AG04450 (cell line): ENCODE measurements around the gene CPPED1. TPM values are rescaled to one million over a fixed set of nuclear protein-coding genes. Genes with fewer than 3 reads are reported as not detected.

Experiments
- CTCF ChIA-PET: fragments of 300-600, 350-600 bp; formaldehyde crosslinking; extraction: SDS; loops from one replicate; lab custom pipeline; 2022; ENCODE audit warnings: antibody characterized with exemption, inconsistent platforms; lab: Charles Lee
- POLR2A ChIA-PET: fragments of 350-600 bp; formaldehyde crosslinking; extraction: SDS; loops from one replicate; lab custom pipeline; 2021; ENCODE audit warnings: antibody characterized with exemption, inconsistent platforms; lab: Yijun Ruan, JAX
- DNase-seq: peaks from one replicate; pipeline ENCODE4 v3.0.0-alpha.2; 2011; ENCODE audit warnings: low read depth, low spot score
- H3K27ac ChIP-seq: one replicate; pipeline ENCODE4 v1.5.1; 2012; ENCODE audit warnings: low read depth, low read length, control low read depth
- H3K27me3 ChIP-seq: one replicate; pipeline ENCODE4 v1.6.0; 2012; ENCODE audit warnings: low read length; ENCODE audit not compliant: control insufficient read depth, insufficient read depth
- H3K4me3 ChIP-seq: 2 replicates; pipeline ENCODE4 v1.5.1; 2011; ENCODE audit warnings: mild to moderate bottlenecking, low read depth, low read length, control low read depth
- H3K9me3 ChIP-seq: 2 replicates; pipeline ENCODE4 v1.5.1; 2012; ENCODE audit warnings: low read length; ENCODE audit not compliant: control insufficient read depth, insufficient read depth
- polyA plus RNA-seq: library from polyadenylated mRNA; depleted of rRNA; stranded (reverse); fragments of >200 nt; gene quantifications from 2 replicates; pipeline ENCODE4 v1.2.3, GENCODE V29; 2011
- TF ChIP-seq, protein P1 (sequence below): IDR thresholded peaks from 2 replicates; pipeline ENCODE4 v1.5.1; 2011; ENCODE audit warnings: low read depth, low read length, control low read depth, inconsistent platforms

Gene CPPED1
- polyA plus RNA-seq, 1 experiment: 7.7 TPM

DNA sequence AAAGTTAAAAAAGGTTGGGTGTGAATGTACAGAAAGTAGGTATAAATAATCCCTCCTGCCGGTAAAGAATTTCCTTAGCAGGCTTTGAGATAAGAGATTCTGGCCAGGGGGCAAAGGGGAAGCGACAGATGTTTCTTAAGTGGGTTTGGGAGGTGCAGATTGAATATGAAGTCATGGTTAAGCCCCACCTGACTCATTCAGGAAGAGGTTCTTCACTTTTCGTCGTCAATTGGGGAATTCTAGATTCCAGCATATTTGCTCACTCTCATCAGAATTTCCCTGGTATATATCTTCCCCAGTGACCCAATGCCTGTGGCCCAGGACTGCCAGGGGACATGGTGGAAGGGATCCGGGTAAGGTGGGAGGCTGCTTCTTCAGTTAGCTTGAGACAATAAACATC is 127.8 kb downstream of the CPPED1 start:
- Histone ChIP-seq H3K27me3 (no peaks in the 10 kb centered on the region), H3K9me3 (peaks cover 24% of the 10 kb centered on the region), H3K27ac (no peak overlapping the region), H3K4me3 (no peak overlapping the region)
- CTCF ChIA-PET: no interaction called here
- TF ChIP-seq, protein P1, sequence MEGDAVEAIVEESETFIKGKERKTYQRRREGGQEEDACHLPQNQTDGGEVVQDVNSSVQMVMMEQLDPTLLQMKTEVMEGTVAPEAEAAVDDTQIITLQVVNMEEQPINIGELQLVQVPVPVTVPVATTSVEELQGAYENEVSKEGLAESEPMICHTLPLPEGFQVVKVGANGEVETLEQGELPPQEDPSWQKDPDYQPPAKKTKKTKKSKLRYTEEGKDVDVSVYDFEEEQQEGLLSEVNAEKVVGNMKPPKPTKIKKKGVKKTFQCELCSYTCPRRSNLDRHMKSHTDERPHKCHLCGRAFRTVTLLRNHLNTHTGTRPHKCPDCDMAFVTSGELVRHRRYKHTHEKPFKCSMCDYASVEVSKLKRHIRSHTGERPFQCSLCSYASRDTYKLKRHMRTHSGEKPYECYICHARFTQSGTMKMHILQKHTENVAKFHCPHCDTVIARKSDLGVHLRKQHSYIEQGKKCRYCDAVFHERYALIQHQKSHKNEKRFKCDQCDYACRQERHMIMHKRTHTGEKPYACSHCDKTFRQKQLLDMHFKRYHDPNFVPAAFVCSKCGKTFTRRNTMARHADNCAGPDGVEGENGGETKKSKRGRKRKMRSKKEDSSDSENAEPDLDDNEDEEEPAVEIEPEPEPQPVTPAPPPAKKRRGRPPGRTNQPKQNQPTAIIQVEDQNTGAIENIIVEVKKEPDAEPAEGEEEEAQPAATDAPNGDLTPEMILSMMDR: no peak
- POLR2A ChIA-PET: interaction anchor here (0.7 kb wide), 1 partner anchor 493 kb away, joined by 9 read pairs; no protein-coding TSS in a partner anchor
- no peak for DNase-seq

DNA sequence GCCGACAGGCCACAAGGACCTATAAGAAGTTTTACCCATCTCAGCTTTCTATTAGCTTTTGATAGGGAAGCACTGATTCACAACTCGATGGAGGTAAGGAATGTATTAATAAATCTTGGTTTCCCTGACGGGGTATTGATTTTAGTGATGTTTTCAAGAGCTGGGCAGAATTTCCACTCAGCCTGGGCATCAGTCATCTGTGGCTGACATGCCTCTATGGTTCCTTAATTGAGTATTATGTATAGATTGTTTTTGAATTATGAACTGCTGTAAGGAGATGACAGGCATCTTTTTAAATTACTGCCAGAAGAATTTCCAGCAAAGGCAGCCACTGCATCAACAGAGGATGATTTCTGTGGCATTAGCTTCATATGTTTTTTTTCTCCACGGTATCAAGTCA is 128.6 kb downstream of the CPPED1 start:
- no peak for DNase-seq
- no peak overlapping the region for H3K27ac ChIP-seq
- peaks cover 21% of the 10 kb centered on the region for H3K9me3 ChIP-seq
- TF ChIP-seq, protein P1: no peak
- H3K4me3 ChIP-seq: no peak overlapping the region
- ChIA-PET POLR2A (interaction anchor here (0.7 kb wide), 1 partner anchor 492 kb away, joined by 9 read pairs; no protein-coding TSS in a partner anchor), CTCF (no interaction called here)
- no peaks in the 10 kb centered on the region for H3K27me3 ChIP-seq

DNA sequence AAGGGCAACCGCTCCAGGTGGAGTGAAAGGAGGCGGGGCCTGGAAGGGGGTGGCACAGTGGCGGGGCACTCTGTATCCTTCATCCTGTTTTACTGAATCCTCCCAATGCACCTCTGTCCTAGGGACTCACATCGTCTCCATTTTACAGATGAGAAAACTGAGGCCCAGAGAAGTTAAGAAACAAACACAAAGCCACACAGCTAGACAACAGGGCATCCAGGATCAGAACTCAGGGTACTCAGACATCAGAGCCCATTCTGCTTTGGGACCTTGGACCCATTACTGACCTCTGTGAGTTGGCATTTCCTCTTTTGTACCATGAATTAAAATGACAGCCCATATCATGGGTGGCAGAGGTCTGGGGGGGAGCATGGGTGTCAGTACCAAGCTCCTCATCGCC is 129.2 kb downstream of the CPPED1 start:
- CTCF ChIA-PET: no interaction called here
- POLR2A ChIA-PET: no interaction called here
- no peak for DNase-seq
- Histone ChIP-seq H3K4me3 (no peak overlapping the region), H3K27me3 (no peaks in the 10 kb centered on the region), H3K9me3 (peaks cover 24% of the 10 kb centered on the region), H3K27ac (no peak overlapping the region)
- TF ChIP-seq, protein P1: no peak

DNA sequence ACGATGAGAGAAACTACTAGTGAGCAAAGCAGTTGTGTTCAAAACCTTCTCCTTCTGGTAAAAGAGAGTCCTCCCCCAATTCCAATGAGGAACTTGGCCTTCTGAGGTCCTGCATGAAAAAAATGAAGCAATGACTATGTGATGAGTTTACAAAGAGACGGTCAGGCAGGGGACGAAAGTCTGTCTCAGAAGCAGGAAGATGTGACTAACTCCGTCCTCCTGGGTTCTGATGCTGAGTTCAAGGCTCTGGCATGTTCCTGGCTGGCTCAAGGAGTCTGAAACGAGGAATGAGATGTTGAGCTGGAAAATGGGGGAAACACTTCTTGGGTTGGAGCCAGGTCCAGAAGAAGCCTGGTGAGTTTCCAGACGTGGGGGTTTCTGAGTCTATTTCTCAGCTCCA is 129.6 kb downstream of the CPPED1 start:
- DNase-seq: no peak
- H3K27ac ChIP-seq: no peak overlapping the region
- CTCF ChIA-PET: no interaction called here
- peaks cover 24% of the 10 kb centered on the region for H3K9me3 ChIP-seq
- TF ChIP-seq, protein P1: no peak
- no peaks in the 10 kb centered on the region for H3K27me3 ChIP-seq
- POLR2A ChIA-PET: no interaction called here
- no peak overlapping the region for H3K4me3 ChIP-seq

DNA sequence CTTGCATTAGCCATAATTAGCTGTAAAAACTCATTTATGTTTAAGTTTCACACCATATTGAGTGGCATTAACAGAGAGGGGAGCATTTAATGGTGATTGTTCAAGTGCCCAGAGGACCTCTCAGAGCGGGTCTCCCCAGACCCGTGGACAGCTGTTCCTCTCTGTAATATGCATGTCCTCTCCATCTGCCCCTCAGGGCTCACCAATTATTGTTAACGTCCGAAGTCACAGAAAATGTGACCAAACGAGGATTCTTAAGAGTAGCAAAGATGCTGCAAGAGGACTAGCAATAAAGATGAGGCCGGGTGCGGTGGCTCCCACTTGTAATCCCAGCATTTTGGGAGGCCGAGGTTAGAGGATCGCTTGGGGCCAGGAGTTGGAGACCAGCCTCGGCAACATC is 130.2 kb downstream of the CPPED1 start:
- CTCF ChIA-PET: no interaction called here
- no peak overlapping the region for H3K27ac ChIP-seq
- H3K4me3 ChIP-seq: no peak overlapping the region
- H3K9me3 ChIP-seq: peaks cover 24% of the 10 kb centered on the region
- POLR2A ChIA-PET: no interaction called here
- TF ChIP-seq, protein P1: no peak
- no peak for DNase-seq
- H3K27me3 ChIP-seq: no peaks in the 10 kb centered on the region
